Pancreas (tissue), 10 donors: ENCODE results near the gene FASN. TPM values are rescaled to one million over a fixed set of nuclear protein-coding genes. Genes with fewer than 3 reads are reported as not detected.

Experiments used
- ATAC-seq, 4 donors: fragments of 200-7000 bp; cut with Tn5 transposase; one replicate each; pipeline versions ENCODE4 v1.8.0 to v1.9.1; 2020; ENCODE audit warnings: mild to moderate bottlenecking in 4 of 4, moderate library complexity in 4 of 4
- DNase-seq, 6 donors: peaks; one replicate each; pipeline ENCODE4 v3.0.0-alpha.2; 2020
- FAIRE-seq: peaks from 2 replicates; lab custom pipeline; 2012; peaks lifted over from hg19 to GRCh38; lab: Jason Lieb, UNC
- H3K27ac ChIP-seq, 4 donors: fragments of 200-600 bp; sonication (generic); 1 replicate in 3 of 4; 2 replicates in 1 of 4; pipeline versions ENCODE4 v1.5.0 to v1.8.0; 2020
- H3K27me3 ChIP-seq, 4 donors: fragments of 200-600 bp; one replicate each; pipeline ENCODE4 v1.8.0; 2021
- H3K36me3 ChIP-seq, 3 donors: fragments of 200-600 bp; sonication (generic) in 1 of 3; one replicate each; pipeline versions ENCODE4 v1.5.0 to v1.8.0; 2020 to 2021
- H3K4me1 ChIP-seq, 3 donors: fragments of 200-600 bp; one replicate each; pipeline ENCODE4 v1.8.0; 2021
- H3K4me3 ChIP-seq, 4 donors: fragments of 200-600 bp; sonication (generic) in 2 of 4; one replicate each; pipeline versions ENCODE4 v1.5.0 to v1.8.0; 2020 to 2021
- H3K9me3 ChIP-seq, 4 donors: fragments of 200-600 bp; one replicate each; pipeline ENCODE4 v1.8.0; 2021
- CTCF ChIP-seq, 4 donors: fragments of 200-600 bp; sonication (generic) in 3 of 4; IDR thresholded peaks; one replicate each; pipeline versions ENCODE4 v1.5.0 to v1.8.0; 2021; ENCODE audit warnings: antibody characterized with exemption in 4 of 4
- WGBS, 2 donors: extraction: QIAGEN DNeasy Blood & Tissue Kit; methylation state at CpG; one replicate each; pipeline ENCODE4 v1.1.7; 2013; 5-methylcytosine and 5-hydroxymethylcytosine counted together
- intact Hi-C, 3 donors: fragments of 100-400 bp; cut with DNase I; formaldehyde crosslinking; loops; one replicate each; pipeline versions ENCODE4 v1.11.1 to v1.14.2; 2022
- polyA plus RNA-seq, 2 donors: library from polyadenylated mRNA; stranded (reverse); fragments of 200-250 nt; gene quantifications; one replicate each; pipeline ENCODE4 v1.2.3, GENCODE V29; 2013
- total RNA-seq, 6 donors: library from RNA; stranded (reverse); fragmentation: NEBNext Ultra II Directional in 4 of 6; extraction: Animal tissue kit (Norgen Biotek cat#: 25700) in 4 of 6; gene quantifications; one replicate each; pipeline versions ENCODE4 v1.2.1 to v1.2.4, GENCODE V29; 2021 to 2023
- donor health status: healthy with polysubstance abuse.
- donor health status: DM: no; HTN: no; CAD: no; lungs with moderate emphysema.
- donor health status: DM: no; HTN: no; CAD: no.
- donor health status: control.
- donor health status: control.
- donor health status: Bipolar disorder and iron deficiency.
- donor health status: DM: yes; HTN: yes; CAD: no.
- donor health status: DM: no; HTN: no; CAD: no.
- donor health status: DM: no; HTN: no; CAD: no.
- donor health status: DM: yes; HTN: yes; CAD: no.

FASN gene
- total and polyA plus RNA-seq, 8 donors = 12.4 to 69.4 (median 31.7) TPM

- 89 to 94% methylated on average over 8 of the region's 8 CpGs for WGBS, 2 donors
- Histone ChIP-seq H3K27ac (no peak overlapping the region), H3K9me3 (no peaks in the 10 kb centered on the region), H3K36me3 (no peaks in the 10 kb centered on the region), H3K4me3 (no peak overlapping the region), H3K4me1 (peaks cover 4 to 13% (median 5%) of the 10 kb centered on the region in 3 donors), H3K27me3 (no peaks in the 10 kb centered on the region)
- no peak for ATAC-seq
- intact Hi-C loops = no loop called here
- TF ChIP-seq CTCF (IDR thresholded peaks at IDR 0.05) = no peak
- no peak for DNase-seq
- no peak for FAIRE-seq
Measured at GRCh38 chr17:82035488-82035887, 62.5 kb downstream of the FASN start.

GRCh38 chr17:82034371-82035011 lies 63.5 kb downstream of the FASN start:
- intact Hi-C loops = no loop called here
- peaks cover 4 to 13% (median 5%) of the 10 kb centered on the region in 3 donors for H3K4me1 ChIP-seq
- H3K4me3 ChIP-seq = no peak overlapping the region
- no peaks in the 10 kb centered on the region for H3K27me3 ChIP-seq
- ATAC-seq (no peak), FAIRE-seq (no peak), DNase-seq (no peak)
- H3K36me3 ChIP-seq = no peaks in the 10 kb centered on the region
- no peaks in the 10 kb centered on the region for H3K9me3 ChIP-seq
- H3K27ac ChIP-seq = no peak overlapping the region
- WGBS, 2 donors = 87 to 91% methylated on average over 23 of the region's 23 CpGs
- no peak for TF ChIP-seq CTCF (IDR thresholded peaks at IDR 0.05)

- no peak for ATAC-seq
- no peaks in the 10 kb centered on the region for H3K27me3 ChIP-seq
- WGBS, 2 donors = 86 to 95% methylated on average over 35 to 38 of the region's 38 CpGs
Measured at GRCh38 chr17:82033359-82034085, 64.5 kb downstream of the FASN start.

GRCh38 chr17:82031885-82032627 lies 66.0 kb downstream of the FASN start:
- intact Hi-C loops = no loop called here
- WGBS, 2 donors = 11 to 20% methylated on average over 27 to 59 of the region's 59 CpGs
- Histone ChIP-seq H3K4me3 (peak overlapping the region in 3 of 4 donors; percentile 12 to 46 (median 42)), H3K27me3 (no peaks in the 10 kb centered on the region), H3K36me3 (no peaks in the 10 kb centered on the region), H3K4me1 (peaks cover 4 to 13% (median 5%) of the 10 kb centered on the region in 3 donors), H3K27ac (no peak overlapping the region), H3K9me3 (no peaks in the 10 kb centered on the region)
- FAIRE-seq (no peak), DNase-seq (peak in 3 of 6 donors; percentile 61 to 82 (median 79)), ATAC-seq (peak; percentile 30 to 65 (median 50))
- no peak for TF ChIP-seq CTCF (IDR thresholded peaks at IDR 0.05)

More at GRCh38 chr17:82033359-82034085, 64.5 kb downstream of the FASN start:
- TF ChIP-seq CTCF (IDR thresholded peaks at IDR 0.05) = no peak
- DNase-seq = no peak
- no peak for FAIRE-seq
- Histone ChIP-seq H3K27ac (no peak overlapping the region), H3K4me1 (peaks cover 4 to 13% (median 5%) of the 10 kb centered on the region in 3 donors), H3K36me3 (no peaks in the 10 kb centered on the region), H3K4me3 (no peak overlapping the region), H3K9me3 (no peaks in the 10 kb centered on the region)
- intact Hi-C loops = no loop called here
